GM19239 (cell line): ENCODE measurements around the gene B3GALT6.

Experiments
- DNase-seq: peaks from one replicate; pipeline ENCODE4 v3.0.0; 2011; ENCODE audit warnings: low spot score; ENCODE audit not compliant: insufficient read length
- FAIRE-seq: peaks from 2 replicates; lab custom pipeline; 2011; peaks lifted over from hg19 to GRCh38; lab: Jason Lieb, UNC

Gene B3GALT6

GRCh38 chr1:1215080-1215676 lies 16.9 kb upstream of the B3GALT6 start:
- FAIRE-seq (no peak), DNase-seq (no peak)

GRCh38 chr1:1215881-1216605 lies 16.0 kb upstream of the B3GALT6 start:
- DNase-seq, result no peak
- no peak for FAIRE-seq

DNA sequence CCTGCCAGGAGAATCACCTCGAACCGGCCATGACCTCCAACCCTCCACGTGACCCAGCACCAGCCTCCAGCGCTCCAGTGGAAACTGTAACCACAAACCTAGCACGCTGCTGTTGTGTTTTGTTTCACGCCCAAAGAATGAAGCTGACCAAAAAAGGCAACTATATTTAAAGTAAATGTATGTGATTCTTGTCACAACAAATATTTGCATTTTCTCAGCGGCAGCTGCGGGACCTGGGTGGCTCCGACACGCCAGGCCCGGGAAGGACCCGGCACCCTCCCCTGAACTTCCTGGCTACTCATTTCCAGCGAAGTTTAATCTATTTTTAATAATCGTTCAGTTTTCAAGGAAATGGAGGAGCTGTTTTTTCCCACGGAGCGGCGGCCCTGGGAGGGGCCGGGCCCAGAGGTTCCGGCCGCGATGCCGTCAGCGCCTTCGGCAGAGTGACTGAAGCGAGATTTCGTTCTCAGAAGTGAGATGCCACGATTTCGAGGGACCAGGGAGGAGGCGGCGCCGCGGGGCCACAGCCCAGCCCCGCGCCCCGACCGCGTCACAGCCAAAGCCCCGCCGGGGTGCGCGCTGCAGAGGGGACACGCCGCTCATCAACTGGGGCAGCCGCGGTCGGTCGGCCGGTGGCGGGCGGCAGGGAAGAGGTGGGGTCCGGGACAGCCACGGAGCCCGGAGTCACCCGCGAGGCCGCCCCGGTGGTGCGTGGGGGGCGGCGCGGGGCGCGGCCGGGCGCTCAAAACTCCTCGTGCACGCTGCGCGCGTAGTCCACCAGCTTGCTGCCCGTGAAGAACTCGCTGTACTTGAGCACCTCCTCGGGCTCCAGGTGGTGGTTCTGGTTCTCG lies 15.0 kb upstream of the B3GALT6 start:
- no peak for FAIRE-seq
- DNase-seq, result no peak

- no peak for DNase-seq
- FAIRE-seq, result no peak
Observed at GRCh38 chr1:1217621-1218523, 14.2 kb upstream of the B3GALT6 start.

DNA sequence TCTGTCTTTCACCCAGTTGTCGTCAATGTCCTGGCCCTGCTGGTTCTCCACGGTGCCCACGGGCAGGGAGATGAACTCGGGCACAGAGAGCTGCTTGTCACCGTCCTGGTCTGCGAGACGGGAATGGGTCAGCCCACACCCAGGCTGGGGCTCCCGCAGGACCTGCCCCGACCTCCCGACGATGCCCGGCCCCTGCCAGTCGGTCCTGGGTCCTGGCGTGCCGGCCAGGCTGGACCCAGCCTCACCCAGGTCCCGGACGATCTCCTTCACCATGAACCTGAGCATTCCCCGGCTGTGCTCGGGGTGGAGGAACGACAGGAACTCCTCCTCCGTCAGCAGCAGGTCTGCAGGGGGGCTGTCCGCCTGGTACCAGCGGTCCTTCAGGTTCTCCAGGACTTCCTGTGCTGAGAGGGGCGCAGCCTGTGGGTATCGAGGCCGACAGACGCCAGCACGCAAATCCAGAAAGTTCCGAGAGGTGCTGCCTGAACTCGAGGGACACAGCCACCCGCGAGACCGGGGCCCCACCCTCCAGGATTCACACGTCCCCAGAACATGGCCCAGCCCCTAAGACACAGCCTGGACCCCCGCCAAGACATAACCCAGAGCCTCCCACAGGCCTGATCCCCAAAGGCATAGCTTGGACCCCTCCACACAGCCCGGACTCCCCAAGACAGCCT lies 13.4 kb upstream of the B3GALT6 start:
- no peak for DNase-seq
- FAIRE-seq, result no peak

GRCh38 chr1:1219341-1219740 lies 12.7 kb upstream of the B3GALT6 start:
- no peak for DNase-seq
- FAIRE-seq, result no peak

DNA sequence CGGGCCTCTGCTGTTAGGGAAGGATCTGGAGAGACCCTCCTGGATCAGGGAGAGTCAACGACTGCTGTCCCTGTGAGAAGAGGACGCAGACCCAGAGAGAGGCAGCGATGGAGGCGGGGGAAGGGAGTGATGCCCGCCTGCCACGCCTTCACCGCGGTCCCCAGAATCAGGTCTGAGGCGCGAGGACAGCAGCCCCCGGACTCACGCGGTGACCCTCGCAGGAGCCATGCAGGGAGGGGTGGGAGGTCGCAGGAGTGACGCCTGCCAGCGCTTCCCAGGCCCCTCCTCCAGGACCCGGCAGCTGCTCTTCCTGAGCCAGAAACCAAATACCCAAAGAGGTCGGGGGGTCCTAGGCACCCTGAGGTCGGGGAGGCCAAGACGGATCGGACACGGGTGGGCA lies 11.8 kb upstream of the B3GALT6 start:
- no peak for DNase-seq
- no peak for FAIRE-seq

- no peak for FAIRE-seq
- DNase-seq, result no peak
Observed at GRCh38 chr1:1221887-1222574, 10.0 kb upstream of the B3GALT6 start.

DNA sequence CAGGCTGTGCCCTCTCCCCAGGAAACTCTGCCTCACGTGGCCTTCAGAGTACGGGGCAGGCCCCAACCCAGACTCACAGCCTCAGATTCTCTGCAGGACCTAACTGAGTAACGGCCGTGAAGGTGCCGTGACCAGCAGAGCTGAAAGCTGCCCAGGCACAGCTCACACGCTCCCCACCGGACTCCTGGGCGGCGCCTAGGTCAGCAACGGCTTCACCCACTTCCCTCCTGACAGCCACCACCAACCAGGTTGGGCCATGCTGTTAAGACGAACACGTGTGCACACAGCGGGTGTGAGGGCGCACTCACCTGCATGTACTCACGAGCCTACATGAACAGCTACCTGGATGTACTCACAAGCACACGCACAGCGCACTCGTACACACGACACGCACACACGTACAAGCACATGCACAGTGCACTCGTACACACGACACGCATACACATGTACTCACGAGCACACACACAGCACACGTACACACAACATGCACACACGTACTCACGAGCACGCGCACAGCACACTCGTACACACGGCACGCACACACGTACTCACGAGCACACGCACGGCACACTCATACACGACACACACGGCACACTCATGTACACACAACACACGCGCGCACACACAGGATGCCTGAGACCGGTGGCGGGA lies 9.3 kb upstream of the B3GALT6 start:
- DNase-seq (no peak), FAIRE-seq (no peak)

DNA sequence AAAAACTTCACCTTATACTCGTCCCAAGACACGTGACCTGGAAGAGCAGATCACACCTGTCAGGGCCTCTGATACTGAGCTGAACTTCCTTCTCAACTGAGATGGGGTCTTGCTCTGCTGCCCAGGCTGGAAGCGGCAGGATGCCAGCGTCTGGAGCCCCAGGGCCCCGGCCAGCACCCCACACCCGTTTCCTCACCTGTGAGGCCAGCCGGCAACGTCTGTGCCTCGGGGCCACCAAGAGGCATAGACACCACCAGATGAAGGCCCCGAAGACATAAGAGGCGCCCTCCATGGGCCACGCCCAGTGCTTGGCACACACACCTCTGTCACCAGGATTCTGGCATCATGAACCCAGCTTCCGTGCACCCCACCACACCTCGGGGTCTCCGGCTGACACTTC lies 8.7 kb upstream of the B3GALT6 start:
- DNase-seq (no peak), FAIRE-seq (no peak)

DNA sequence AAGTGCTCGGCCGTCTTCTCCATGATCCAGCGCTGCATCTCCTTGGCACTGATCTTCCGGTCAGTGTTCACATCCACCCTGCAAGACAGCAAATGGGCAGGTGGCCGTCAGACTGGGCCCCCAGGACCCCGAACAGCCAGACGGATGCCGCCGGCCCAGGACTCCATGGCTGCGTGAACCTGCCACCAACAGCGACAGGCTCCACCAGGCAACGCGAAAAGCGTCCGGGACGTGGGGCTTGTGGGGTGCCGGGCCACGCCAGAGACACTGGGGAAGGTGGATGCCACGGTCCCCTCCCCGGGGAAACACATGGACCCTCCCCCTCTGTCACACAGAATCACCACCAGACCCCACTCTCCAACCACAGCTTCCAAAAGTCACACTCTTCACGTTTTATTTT lies 8.1 kb upstream of the B3GALT6 start:
- no peak for DNase-seq
- no peak for FAIRE-seq

DNA sequence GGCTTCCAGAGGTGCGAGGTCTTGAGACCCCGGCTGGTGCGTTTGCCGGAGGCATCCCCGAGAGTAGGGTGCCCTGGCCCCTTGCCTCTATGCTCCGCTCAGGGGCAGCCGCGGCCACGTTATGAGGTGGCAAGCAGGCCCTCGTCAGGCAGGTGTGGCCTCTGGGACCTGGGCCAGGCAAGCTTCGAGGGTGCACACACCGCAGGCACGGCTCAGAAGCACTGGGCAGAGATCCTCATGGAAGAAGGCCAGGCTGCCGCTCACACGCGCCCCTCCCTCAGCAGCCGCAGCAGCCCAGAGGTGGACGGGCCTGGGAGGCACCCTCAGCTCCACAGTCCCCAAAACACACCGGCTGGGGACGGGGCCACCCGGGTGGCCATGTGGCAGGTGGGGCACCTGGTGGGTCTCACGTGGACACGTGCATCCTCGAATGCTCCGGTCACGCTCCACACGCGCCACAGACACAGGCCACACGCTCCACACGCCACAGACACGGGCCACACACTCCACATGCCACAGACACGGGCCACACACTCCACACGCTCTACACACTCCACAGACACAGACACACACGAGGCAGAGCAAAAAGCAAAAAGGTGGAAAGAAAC lies 6.7 kb upstream of the B3GALT6 start:
- no peak for DNase-seq
- FAIRE-seq, result no peak

GRCh38 chr1:1225913-1226312 lies 6.1 kb upstream of the B3GALT6 start:
- FAIRE-seq (no peak), DNase-seq (no peak)

GRCh38 chr1:1226566-1227362 lies 5.3 kb upstream of the B3GALT6 start:
- DNase-seq (no peak), FAIRE-seq (no peak)

GRCh38 chr1:1227386-1227785 lies 4.7 kb upstream of the B3GALT6 start:
- no peak for FAIRE-seq
- DNase-seq, result no peak

- DNase-seq (no peak), FAIRE-seq (no peak)
Observed at GRCh38 chr1:1228187-1228586, 3.9 kb upstream of the B3GALT6 start.

GRCh38 chr1:1228596-1229321 lies 3.3 kb upstream of the B3GALT6 start:
- FAIRE-seq (no peak), DNase-seq (no peak)
